GM12873 (cell line): ENCODE data around the gene SYNGAP1.

Experiments
- TF ChIP-seq, protein P1 (sequence below): IDR thresholded peaks from 2 replicates; pipeline ENCODE4 v1.5.1; 2012; ENCODE audit warnings: low read depth, mild to moderate bottlenecking, moderate library complexity, low read length, control low read depth; ENCODE audit not compliant: insufficient read depth; ENCODE audit errors: missing control alignments

The SYNGAP1 gene

DNA sequence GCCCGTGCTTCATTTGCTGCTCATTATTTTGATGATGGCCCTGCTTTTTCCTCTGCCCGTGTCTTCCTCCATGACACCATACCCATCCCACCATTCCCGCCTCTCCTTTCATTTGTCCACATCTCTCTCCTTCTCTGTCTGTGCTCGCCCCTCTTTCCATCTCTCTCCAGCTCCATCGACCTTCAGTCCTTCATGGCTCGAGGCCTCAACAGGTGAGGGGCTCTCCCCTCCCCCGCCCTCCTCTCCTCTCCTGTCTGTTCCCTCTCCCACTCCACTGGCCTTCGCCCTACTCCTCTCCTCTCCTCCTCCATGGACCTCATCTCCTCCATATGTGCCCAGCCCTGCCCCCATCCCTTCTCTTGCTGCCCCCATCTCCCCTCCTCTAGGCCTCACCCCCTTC is 22.4 kb downstream of the SYNGAP1 start:
- TF ChIP-seq, protein P1, sequence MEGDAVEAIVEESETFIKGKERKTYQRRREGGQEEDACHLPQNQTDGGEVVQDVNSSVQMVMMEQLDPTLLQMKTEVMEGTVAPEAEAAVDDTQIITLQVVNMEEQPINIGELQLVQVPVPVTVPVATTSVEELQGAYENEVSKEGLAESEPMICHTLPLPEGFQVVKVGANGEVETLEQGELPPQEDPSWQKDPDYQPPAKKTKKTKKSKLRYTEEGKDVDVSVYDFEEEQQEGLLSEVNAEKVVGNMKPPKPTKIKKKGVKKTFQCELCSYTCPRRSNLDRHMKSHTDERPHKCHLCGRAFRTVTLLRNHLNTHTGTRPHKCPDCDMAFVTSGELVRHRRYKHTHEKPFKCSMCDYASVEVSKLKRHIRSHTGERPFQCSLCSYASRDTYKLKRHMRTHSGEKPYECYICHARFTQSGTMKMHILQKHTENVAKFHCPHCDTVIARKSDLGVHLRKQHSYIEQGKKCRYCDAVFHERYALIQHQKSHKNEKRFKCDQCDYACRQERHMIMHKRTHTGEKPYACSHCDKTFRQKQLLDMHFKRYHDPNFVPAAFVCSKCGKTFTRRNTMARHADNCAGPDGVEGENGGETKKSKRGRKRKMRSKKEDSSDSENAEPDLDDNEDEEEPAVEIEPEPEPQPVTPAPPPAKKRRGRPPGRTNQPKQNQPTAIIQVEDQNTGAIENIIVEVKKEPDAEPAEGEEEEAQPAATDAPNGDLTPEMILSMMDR, result no peak

DNA sequence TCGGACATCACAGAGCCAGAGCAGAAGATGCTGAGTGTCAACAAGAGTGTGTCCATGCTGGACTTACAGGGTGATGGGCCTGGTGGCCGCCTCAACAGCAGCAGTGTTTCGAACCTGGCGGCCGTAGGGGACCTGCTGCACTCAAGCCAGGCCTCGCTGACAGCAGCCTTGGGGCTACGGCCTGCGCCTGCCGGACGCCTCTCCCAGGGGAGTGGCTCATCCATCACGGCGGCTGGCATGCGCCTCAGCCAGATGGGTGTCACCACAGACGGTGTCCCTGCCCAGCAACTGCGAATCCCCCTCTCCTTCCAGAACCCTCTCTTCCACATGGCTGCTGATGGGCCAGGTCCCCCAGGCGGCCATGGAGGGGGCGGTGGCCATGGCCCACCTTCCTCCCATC is 23.2 kb downstream of the SYNGAP1 start:
- TF ChIP-seq, protein P1, result no peak

DNA sequence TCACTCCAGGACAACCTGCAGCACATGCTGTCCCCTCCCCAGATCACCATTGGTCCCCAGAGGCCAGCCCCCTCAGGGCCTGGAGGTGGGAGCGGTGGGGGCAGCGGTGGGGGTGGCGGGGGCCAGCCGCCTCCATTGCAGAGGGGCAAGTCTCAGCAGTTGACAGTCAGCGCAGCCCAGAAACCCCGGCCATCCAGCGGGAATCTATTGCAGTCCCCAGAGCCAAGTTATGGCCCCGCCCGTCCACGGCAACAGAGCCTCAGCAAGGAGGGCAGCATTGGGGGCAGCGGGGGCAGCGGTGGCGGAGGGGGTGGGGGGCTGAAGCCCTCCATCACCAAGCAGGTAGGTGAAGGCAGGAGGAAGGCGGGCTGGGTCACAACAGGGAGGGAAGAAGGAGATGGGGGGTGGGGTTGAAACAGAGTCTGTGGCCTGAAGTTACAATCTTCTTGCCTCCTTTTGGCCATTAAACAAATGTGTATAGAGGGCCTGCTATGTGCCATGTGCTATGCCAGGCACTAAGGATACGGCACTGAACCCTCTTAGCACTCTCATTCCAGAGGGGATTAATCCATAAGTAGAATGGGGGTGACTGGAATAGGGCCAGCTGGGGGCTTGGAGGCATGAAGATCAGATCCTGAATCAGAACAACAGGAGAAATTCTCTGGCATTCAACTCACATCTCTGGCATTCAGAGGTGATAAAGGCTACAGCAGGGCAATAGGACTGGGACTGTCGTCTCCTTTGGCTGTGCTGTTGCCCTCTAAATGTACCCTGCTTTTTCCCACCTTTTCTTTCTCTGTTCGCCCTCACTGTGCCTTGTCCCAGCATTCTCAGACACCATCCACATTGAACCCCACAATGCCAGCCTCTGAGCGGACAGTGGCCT is 24.0 kb downstream of the SYNGAP1 start:
- TF ChIP-seq, protein P1, result no peak

DNA sequence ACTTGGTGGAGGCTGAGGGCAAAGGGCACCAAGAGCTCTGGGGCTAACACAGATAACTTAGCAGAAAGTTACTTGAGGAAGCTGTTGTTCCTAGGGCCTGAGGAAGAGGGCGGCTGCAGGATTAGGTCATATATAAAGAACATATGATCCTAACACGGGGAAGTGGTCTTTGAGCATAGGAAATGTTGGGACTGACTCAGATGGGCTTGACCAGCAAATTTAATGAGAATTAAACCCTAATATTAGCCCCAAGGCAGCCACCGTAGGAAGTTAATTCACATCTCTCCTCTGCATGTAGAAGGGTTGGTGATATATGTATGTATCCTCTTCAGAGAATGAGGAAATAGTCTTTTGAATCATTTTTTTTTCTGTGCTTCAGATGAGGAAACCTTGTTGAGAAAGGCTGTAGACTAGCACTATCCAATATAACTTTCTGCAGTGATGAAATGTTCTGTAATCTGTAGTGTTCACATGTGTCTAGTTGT is 25.3 kb downstream of the SYNGAP1 start:
- TF ChIP-seq, protein P1, result no peak

DNA sequence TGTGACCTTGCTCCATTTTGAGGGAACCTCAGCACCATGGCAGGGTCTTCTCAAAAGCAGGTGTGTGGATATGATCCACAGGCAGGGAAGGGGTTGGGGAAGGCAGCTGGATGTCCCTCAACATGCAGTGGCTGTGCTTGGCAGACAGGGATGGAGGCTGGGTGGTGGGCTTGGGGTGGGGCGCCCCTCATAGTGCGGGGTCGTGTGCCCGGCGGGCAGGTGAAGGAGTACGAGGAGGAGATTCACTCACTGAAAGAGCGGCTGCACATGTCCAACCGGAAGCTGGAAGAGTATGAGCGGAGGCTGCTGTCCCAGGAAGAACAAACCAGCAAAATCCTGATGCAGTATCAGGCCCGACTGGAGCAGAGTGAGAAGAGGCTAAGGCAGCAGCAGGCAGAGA is 26.5 kb downstream of the SYNGAP1 start:
- TF ChIP-seq, protein P1, result no peak

DNA sequence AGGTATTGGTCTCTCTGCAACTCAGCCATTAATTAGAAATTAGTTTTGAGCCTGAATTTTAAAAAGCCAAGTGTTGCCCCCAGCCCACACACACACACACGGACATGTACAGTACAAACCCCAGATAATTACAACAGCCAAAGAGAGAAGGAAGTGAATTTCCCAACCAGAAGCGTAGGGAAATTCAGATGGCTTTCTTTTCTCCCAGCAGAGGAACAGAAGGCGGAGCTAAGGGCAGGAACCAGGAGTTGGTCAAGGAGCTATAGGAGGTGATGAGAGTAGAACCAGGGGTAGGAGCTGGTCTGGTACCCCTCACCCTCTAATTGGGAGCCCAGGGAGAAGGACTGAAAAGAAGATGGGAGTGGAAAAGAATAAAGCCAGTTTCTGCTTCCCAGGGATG is 30.6 kb downstream of the SYNGAP1 start:
- TF ChIP-seq, protein P1, result no peak

DNA sequence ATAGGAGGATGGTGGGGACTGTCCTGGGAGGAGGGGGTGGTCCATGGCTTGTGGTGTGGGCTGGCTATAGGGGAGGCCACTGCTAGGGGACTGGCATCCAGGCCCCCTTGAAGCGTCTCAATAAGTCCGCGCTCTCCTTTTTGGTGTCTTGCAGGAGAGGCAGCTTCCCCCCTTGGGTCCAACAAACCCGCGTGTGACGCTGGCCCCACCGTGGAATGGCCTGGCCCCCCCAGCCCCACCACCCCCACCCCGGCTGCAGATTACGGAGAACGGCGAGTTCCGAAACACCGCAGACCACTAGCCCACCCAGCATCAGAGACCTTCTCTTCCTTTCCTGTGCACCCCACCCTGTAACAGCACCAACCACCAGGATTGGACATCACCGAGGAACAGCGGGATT is 31.7 kb downstream of the SYNGAP1 start:
- TF ChIP-seq, protein P1, result no peak
